Fibroblast of peridontal ligament (primary cell): ENCODE results near the gene EIF2B5.

Experiments used
- DNase-seq: peaks from one replicate; pipeline ENCODE4 v3.0.0-alpha.2; 2010; ENCODE audit errors: extremely low read depth

EIF2B5 gene

GRCh38 chr3:184173374-184173722 is 38.2 kb downstream of the EIF2B5 start:
- DNase-seq = no peak

GRCh38 chr3:184174284-184174645 is 39.1 kb downstream of the EIF2B5 start:
- DNase-seq = no peak

GRCh38 chr3:184174646-184175492 is 39.7 kb downstream of the EIF2B5 start, which contains the start of gene AP2M1:
Gene AP2M1, plus strand, starts transcription at chr3:184174855. Its CDS starts 2,139 bp downstream, at chr3:184176994.
- peak; percentile 99 for DNase-seq

- DNase-seq = no peak
These were observed 40.3 kb downstream of the EIF2B5 start for GRCh38 chr3:184175506-184175905.

GRCh38 chr3:184175981-184176376 is 40.8 kb downstream of the EIF2B5 start:
- no peak for DNase-seq

- peak; percentile 89 for DNase-seq
These were observed 41.5 kb downstream of the EIF2B5 start for GRCh38 chr3:184176377-184177330.

GRCh38 chr3:184177331-184177731 is 42.2 kb downstream of the EIF2B5 start:
- peak; percentile 31 for DNase-seq

GRCh38 chr3:184177767-184178306 is 42.7 kb downstream of the EIF2B5 start:
- no peak for DNase-seq

GRCh38 chr3:184178521-184179138 is 43.5 kb downstream of the EIF2B5 start:
- no peak for DNase-seq

GRCh38 chr3:184180165-184180564 is 45.0 kb downstream of the EIF2B5 start:
- DNase-seq = peak; percentile 43

GRCh38 chr3:184181596-184181995 is 46.4 kb downstream of the EIF2B5 start:
- no peak for DNase-seq

GRCh38 chr3:184183679-184184078 is 48.5 kb downstream of the EIF2B5 start:
- DNase-seq = no peak

GRCh38 chr3:184184546-184185230 is 49.5 kb downstream of the EIF2B5 start:
- no peak for DNase-seq

- peak; percentile 98 for DNase-seq
These were observed 50.5 kb downstream of the EIF2B5 start for GRCh38 chr3:184185461-184186183.

GRCh38 chr3:184186184-184186901 is 51.2 kb downstream of the EIF2B5 start, which contains the start of gene ABCF3:
Gene ABCF3, plus strand, starts transcription at chr3:184186199. Its CDS starts 9 bp downstream, at chr3:184186208.
- peak; percentile 54 for DNase-seq

GRCh38 chr3:184186902-184187207 is 51.7 kb downstream of the EIF2B5 start:
- no peak for DNase-seq

- DNase-seq = no peak
These were observed 52.9 kb downstream of the EIF2B5 start for GRCh38 chr3:184188080-184188479.

GRCh38 chr3:184189421-184189820 is 54.3 kb downstream of the EIF2B5 start:
- DNase-seq = no peak

GRCh38 chr3:184192889-184193288 is 57.7 kb downstream of the EIF2B5 start:
- no peak for DNase-seq

GRCh38 chr3:184193991-184194539 is 58.9 kb downstream of the EIF2B5 start:
- no peak for DNase-seq
